Osteocyte (in vitro differentiated cells): Measurements from ENCODE around the gene LAMTOR4. TPM values are rescaled to one million over a fixed set of nuclear protein-coding genes. Genes with fewer than 3 reads are reported as not detected.
"Not testable (repeated sequence)": the region's sequence is repeated elsewhere in the genome, so short reads cannot be mapped to it uniquely, and the experiment has no call there.

ENCODE experiments used
- DNase-seq: peaks from one replicate; pipeline ENCODE4 v3.0.0; 2021; ENCODE audit warnings: mixed read lengths; ENCODE audit not compliant: unreplicated experiment; ENCODE audit errors: extremely low spot score
- H3K27ac Mint-ChIP-seq: one replicate; pipeline ENCODE4 v1.8.0; 2021; ENCODE audit warnings: mild to moderate bottlenecking, mixed read lengths; ENCODE audit not compliant: unreplicated experiment
- H3K27me3 Mint-ChIP-seq: one replicate; pipeline ENCODE4 v1.8.0; 2021; ENCODE audit warnings: mixed read lengths; ENCODE audit not compliant: unreplicated experiment
- H3K36me3 Mint-ChIP-seq: one replicate; pipeline ENCODE4 v1.8.0; 2021; ENCODE audit warnings: mixed read lengths; ENCODE audit not compliant: unreplicated experiment
- H3K4me1 Mint-ChIP-seq: one replicate; pipeline ENCODE4 v1.8.0; 2021; ENCODE audit warnings: mixed read lengths; ENCODE audit not compliant: unreplicated experiment
- H3K4me3 Mint-ChIP-seq: one replicate; pipeline ENCODE4 v1.8.0; 2021; ENCODE audit warnings: mild to moderate bottlenecking, moderate library complexity, mixed read lengths; ENCODE audit not compliant: unreplicated experiment
- H3K9me3 Mint-ChIP-seq: one replicate; pipeline ENCODE4 v1.8.0; 2021; ENCODE audit warnings: mixed read lengths; ENCODE audit not compliant: unreplicated experiment
- total RNA-seq: library from RNA; stranded (reverse); gene quantifications from 2 replicates; pipeline ENCODE4 v1.2.1, GENCODE V29; 2021
- TF ChIP-seq, protein P1 (sequence below): fragments of 200-600 bp; sonication (generic); IDR thresholded peaks from 2 replicates; pipeline ENCODE4 v1.5.0; 2021; ENCODE audit warnings: antibody characterized with exemption, mild to moderate bottlenecking, moderate library complexity

Gene LAMTOR4
- total RNA-seq, 1 donor from 2014 or later = 111 TPM

DNA sequence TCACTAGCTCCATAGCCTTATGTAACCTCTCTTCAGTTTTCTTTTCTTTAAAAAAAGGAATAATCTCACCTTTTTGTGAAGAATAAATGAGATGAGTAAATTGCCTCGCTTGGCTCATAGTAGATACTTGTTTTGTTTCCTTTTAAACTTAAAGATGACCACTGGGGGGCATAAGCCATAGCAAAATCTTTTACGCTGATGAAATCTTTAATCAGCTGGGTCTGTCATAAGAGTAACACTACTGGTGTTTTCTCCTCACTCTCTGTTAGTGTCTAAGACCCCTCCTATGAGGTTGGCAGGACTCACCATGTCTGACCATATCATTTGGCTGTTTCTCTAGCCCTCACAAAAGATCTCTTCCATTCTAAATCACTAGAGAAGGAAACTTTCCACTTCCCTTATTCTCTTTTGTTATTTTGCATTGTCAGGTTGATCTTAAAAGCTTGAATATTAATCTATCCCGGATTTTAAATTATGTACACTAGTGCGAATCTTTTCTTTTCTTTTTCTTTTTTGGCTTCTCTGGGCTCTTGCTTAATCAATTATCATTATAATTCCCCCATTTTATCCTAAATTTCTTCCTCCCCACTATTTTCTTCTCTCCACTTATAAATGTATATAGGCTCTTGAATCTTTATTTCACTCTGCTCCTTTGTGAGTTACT, 41.5 kb downstream of the LAMTOR4 start:
- peaks cover 11% of the 10 kb centered on the region for H3K27me3 Mint-ChIP-seq
- no peak overlapping the region for H3K4me3 Mint-ChIP-seq
- H3K27ac Mint-ChIP-seq = peak overlapping the region; percentile 48
- no peak for DNase-seq
- H3K36me3 Mint-ChIP-seq = no peaks in the 10 kb centered on the region
- TF ChIP-seq, protein P1, sequence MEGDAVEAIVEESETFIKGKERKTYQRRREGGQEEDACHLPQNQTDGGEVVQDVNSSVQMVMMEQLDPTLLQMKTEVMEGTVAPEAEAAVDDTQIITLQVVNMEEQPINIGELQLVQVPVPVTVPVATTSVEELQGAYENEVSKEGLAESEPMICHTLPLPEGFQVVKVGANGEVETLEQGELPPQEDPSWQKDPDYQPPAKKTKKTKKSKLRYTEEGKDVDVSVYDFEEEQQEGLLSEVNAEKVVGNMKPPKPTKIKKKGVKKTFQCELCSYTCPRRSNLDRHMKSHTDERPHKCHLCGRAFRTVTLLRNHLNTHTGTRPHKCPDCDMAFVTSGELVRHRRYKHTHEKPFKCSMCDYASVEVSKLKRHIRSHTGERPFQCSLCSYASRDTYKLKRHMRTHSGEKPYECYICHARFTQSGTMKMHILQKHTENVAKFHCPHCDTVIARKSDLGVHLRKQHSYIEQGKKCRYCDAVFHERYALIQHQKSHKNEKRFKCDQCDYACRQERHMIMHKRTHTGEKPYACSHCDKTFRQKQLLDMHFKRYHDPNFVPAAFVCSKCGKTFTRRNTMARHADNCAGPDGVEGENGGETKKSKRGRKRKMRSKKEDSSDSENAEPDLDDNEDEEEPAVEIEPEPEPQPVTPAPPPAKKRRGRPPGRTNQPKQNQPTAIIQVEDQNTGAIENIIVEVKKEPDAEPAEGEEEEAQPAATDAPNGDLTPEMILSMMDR = peak; percentile 58
- H3K4me1 Mint-ChIP-seq = peaks cover 5% of the 10 kb centered on the region
- H3K9me3 Mint-ChIP-seq = no peaks in the 10 kb centered on the region

DNA sequence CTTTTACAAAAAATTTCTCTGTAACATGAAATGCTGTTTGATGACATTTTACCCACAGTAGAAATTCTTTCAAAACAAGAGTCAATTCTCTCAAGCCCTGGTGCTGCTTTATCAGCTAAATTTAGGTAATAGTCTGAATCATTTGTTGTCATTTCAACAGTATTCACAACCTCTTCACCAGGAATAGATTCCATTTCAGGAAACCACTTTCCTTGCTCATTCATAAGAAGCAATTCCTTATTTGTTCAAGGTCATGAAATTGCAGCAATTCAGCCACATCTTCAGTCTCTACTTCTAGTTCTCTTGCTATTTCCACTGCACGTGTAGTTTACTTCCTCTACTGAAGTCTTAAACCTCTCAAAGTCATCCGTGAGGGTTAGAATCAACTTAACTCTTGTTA, 43.1 kb downstream of the LAMTOR4 start:
- Mint-ChIP-seq H3K36me3 (no peaks in the 10 kb centered on the region), H3K27me3 (peaks cover 11% of the 10 kb centered on the region), H3K4me1 (peaks cover 5% of the 10 kb centered on the region), H3K9me3 (no peaks in the 10 kb centered on the region), H3K4me3 (no peak overlapping the region), H3K27ac (no peak overlapping the region)
- TF ChIP-seq, protein P1 = no peak
- no peak for DNase-seq

DNA sequence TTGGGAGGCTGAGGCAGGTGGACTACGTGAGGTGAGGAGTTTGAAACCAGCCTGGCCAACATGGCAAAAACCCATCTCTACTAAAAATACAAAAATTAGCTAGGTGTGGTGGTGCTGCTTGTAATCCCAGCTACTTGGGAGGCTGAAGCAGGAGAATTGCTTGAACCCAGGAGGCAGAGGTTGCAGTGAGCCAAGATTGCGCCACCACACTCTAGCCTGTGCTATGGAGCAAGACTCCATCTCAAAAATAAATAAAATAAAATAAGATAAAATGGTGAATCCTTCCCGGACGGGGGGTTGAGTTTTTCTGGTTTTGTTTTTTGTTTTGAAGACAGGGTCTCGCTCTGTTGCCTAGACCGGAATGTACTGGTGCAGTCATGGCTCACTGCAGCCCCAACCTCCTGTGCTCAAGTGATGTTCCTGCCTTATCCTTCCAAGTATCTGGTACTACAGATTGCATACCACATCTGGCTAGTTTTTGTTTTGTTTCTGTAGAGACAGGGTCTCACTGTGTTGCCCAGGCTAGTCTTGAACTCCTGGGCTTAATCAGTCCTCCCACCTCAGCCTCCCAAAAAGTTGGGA, 43.7 kb downstream of the LAMTOR4 start:
- not testable (repeated sequence) for H3K27ac Mint-ChIP-seq, H3K4me3 Mint-ChIP-seq, DNase-seq, H3K4me1 Mint-ChIP-seq, H3K36me3 Mint-ChIP-seq, H3K9me3 Mint-ChIP-seq
- peaks cover 14% of the 10 kb centered on the region for H3K27me3 Mint-ChIP-seq

DNA sequence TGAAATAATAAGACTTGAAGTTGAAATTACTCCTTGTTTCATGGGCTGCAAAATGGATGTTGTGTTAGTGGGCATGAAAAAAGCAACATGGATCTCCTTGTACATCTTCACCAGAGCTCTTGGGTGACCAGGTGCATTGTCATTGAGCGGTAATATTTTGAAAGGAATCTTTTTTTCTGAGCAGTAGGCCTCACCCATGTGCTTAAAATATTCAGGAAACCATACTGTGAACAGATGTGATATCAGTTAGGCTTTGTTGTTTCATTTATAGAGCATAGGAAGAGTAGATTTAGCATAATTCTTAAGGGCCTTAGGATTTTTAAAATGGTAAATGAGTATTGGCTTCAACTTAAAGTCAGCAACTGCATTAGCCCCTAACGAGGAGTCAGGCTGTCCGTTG, 44.3 kb downstream of the LAMTOR4 start:
- Mint-ChIP-seq H3K27ac (no peak overlapping the region), H3K9me3 (no peaks in the 10 kb centered on the region), H3K4me3 (no peak overlapping the region), H3K4me1 (peaks cover 5% of the 10 kb centered on the region), H3K36me3 (no peaks in the 10 kb centered on the region), H3K27me3 (peaks cover 19% of the 10 kb centered on the region)
- DNase-seq = no peak
- TF ChIP-seq, protein P1 = no peak

DNA sequence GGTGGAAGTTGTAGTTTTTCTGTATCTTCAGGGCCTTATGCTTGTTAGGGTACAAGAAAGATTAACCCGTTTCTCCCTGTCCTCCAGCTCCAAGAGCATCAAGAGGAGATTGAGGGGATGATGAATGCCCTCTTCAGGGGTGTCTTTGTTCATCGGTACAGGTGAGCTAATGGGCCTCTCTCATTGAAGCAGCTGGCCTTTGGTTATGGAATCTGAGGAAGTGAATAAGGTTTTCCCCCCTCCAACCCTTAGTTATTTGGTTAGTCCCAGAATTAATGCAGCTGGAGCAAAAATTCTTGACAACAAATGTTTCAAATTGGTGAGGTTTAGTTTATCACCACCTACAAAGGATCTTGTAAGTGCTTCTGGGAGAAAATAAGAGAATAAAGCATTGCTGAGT, 46.5 kb downstream of the LAMTOR4 start:
- DNase-seq = no peak
- no peak overlapping the region for H3K4me3 Mint-ChIP-seq
- peaks cover 4% of the 10 kb centered on the region for H3K4me1 Mint-ChIP-seq
- TF ChIP-seq, protein P1 = no peak
- no peak overlapping the region for H3K27ac Mint-ChIP-seq
- H3K9me3 Mint-ChIP-seq = no peaks in the 10 kb centered on the region
- H3K36me3 Mint-ChIP-seq = no peaks in the 10 kb centered on the region
- peaks cover 32% of the 10 kb centered on the region for H3K27me3 Mint-ChIP-seq

DNA sequence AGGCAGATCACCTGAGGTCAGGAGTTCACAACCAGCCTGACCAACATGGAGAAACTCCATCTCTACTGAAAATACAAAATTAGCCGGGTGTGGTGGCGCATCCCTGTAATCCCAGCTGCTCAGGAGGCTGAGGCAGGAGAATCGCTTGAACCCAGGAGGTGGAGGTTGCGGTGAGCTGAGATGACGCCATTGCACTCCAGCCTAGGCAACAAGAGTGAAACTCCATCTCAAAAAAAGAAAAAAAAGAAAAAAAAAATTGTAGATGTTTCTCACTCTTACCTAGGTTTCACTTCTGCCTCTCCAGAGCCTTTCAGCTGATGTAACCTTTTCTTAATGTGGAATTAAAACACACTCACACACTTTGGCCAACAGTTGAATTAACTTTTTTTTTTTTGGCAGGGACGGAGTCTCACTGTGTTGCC, 47.2 kb downstream of the LAMTOR4 start:
- H3K27me3 Mint-ChIP-seq = peaks cover 39% of the 10 kb centered on the region
- H3K4me1 Mint-ChIP-seq, DNase-seq: not testable (repeated sequence)

More for the DNA sequence above, 47.2 kb downstream of the LAMTOR4 start:
- H3K9me3 Mint-ChIP-seq, H3K27ac Mint-ChIP-seq, H3K4me3 Mint-ChIP-seq, H3K36me3 Mint-ChIP-seq: not testable (repeated sequence)
